GM12892 (cell line): ENCODE results near the gene PACS1.
"Not testable (repeated sequence)": the region's sequence is repeated elsewhere in the genome, so short reads cannot be mapped to it uniquely, and the experiment has no call there.

ENCODE experiments used
- DNase-seq: peaks from one replicate; pipeline ENCODE4 v3.0.0; 2011; ENCODE audit not compliant: insufficient read length
- FAIRE-seq: peaks from 2 replicates; lab custom pipeline; 2011; peaks lifted over from hg19 to GRCh38; lab: Jason Lieb, UNC
- POLR2A ChIP-seq: IDR thresholded peaks from 2 replicates; pipeline ENCODE4 v1.6.1; 2011; ENCODE audit warnings: low read depth, low read length, control low read depth
- POLR2AphosphoS5 ChIP-seq: IDR thresholded peaks from 2 replicates; pipeline ENCODE4 v1.6.1; 2011; ENCODE audit warnings: low read depth, low read length, control low read depth
- TAF1 ChIP-seq: IDR thresholded peaks from 2 replicates; pipeline ENCODE4 v1.6.1; 2011; ENCODE audit warnings: low read depth, mild to moderate bottlenecking, control low read depth, low read length, borderline replicate concordance

The PACS1 gene

DNA sequence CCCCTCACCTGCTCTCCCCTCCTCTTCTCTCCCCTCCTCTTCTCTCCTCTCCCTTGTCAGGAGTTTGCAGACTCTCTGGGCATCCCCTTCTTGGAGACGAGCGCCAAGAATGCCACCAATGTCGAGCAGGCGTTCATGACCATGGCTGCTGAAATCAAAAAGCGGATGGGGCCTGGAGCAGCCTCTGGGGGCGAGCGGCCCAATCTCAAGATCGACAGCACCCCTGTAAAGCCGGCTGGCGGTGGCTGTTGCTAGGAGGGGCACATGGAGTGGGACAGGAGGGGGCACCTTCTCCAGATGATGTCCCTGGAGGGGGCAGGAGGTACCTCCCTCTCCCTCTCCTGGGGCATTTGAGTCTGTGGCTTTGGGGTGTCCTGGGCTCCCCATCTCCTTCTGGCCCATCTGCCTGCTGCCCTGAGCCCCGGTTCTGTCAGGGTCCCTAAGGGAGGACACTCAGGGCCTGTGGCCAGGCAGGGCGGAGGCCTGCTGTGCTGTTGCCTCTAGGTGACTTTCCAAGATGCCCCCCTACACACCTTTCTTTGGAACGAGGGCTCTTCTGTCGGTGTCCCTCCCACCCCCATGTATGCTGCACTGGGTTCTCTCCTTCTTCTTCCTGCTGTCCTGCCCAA, 206.0 kb downstream of the PACS1 start:
- no peak for TF ChIP-seq POLR2A
- no peak for TF ChIP-seq TAF1
- no peak for TF ChIP-seq POLR2AphosphoS5
- FAIRE-seq: no peak
- DNase-seq: no peak

- not testable (repeated sequence) for DNase-seq, FAIRE-seq
These were observed 206.5 kb downstream of the PACS1 start for GRCh38 chr11:66276619-66277018.

GRCh38 chr11:66277064-66277463, 207.0 kb downstream of the PACS1 start:
- not testable (repeated sequence) for FAIRE-seq

DNA sequence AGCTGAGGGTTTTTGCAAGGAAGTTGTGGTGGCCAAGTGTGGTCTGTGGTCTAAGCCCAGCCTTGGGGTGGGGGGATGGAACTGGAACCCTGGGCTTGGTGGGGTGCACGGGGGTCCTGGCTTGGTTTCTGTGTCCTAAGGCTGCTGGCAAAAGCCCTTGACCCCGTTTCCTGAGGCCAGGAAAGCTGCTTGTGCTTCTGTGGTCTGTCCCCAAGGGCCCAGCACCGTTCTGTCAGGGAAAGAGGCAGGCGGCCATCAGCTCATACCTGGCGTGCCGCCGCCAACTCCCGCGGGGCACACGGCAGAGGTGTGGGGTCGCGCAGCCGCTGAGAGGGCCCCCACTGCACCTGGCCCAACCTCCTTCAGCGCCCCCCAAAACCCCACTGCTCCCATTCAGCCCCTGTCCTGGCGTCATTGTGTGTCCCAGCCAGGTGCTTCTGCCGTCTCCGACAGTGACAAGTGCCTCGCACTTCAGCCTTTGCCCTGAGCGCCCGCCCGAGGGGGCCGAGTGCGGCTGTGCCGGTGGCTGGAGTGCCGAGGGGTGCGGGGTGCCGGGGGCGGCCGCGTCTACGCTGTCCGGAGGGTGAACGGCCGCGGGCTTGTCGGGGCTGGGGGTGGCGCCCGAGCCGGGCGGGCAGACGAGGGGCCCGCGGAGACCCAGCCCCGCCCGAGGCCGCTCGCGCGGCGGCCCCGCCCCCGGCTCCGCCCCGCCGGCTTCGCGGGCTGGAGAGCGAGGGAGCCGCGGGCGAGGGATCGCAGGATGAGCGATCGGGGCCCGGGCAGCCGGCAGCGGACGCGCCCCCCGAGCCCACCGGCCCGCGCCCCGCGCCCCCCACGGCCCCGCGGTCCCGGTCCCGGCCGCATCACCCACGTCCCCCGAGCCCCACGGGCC, 207.6 kb downstream of the PACS1 start, which contains the start of gene CNIH2:
Gene CNIH2 (plus strand): TSS at position 705 of the 892 bp plus-strand sequence. CDS start 282 bp downstream, outside the sequence.
- peak; percentile 74 for DNase-seq
- peak; percentile 81 for FAIRE-seq
- no peak for TF ChIP-seq POLR2AphosphoS5
- no peak; the same call in 1 of the 2 replicates for TF ChIP-seq POLR2A
- TF ChIP-seq TAF1: no peak

More at GRCh38 chr11:66277064-66277463, 207.0 kb downstream of the PACS1 start:
- not testable (repeated sequence) for DNase-seq

DNA sequence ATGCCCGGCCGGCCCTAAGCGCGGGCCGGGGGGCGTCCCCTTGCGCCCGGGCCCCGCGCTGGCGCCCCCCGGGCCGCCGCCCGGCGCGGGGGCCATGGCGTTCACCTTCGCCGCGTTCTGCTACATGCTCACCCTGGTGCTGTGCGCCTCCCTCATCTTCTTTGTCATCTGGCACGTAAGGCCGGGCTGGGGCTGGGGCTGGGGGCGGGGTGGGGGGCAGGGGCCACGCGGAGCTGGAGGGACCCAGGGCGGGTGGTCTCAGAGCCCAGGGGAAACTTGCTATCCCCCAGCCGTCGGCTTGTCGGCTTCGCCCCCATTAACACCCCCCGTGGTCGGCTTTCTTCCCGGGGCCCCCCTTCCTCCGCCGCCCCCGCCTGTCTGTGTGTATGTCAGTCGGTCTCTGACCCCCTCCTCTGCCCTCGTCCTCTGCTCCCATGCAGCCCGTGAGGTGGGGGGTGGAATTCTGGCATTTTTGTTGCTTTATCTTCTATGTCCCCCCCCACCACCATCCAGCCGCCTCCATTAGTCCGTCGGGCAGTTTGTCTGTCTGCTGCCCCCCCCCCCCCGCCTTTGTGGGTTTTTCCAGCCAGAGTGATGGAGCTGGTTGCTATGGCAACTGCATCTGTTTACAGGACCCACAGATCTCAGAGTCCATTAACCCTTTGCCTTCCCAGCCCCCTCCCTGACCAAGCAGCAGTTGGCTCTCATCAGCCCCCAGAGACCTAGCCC, 208.5 kb downstream of the PACS1 start:
- DNase-seq (no peak), FAIRE-seq (peak; percentile 5)
- TF ChIP-seq POLR2AphosphoS5 (no peak), POLR2A (no peak; the same call in 1 of the 2 replicates), TAF1 (no peak)

DNA sequence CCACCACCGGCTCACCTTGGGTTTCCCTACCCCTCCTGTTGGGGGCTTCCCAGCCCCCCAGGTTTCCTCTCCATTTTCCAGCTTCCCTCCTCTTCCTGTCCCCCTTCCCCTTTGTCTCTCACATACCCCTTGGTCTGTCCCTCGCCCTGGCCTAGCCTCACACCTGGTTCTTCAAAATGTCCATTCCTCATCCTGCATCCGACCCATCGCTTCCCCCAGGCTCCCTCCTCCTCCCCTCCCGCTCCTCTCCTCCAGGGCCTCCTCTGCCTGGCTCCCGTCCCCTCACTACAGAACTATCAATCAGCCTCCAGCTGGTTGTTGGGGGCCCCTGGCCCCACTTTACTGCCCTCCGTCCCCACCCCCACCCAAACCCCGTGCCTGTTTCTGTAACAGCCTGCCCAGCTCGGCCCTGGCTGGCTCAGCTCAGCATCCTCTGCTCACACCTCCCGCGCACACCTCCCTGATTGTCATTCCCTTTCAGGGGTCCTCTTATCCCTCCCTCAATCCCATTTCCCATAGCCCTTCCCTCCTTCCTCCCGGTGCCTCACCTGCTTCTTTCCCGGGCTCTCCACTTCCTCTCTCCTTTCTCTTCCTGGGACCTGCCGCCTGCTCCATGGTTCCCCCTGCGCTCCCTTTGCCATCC, 209.1 kb downstream of the PACS1 start:
- TF ChIP-seq TAF1 (no peak), POLR2AphosphoS5 (no peak), POLR2A (no peak)
- FAIRE-seq (no peak), DNase-seq (no peak)

GRCh38 chr11:66280428-66280827, 210.4 kb downstream of the PACS1 start:
- TF ChIP-seq POLR2AphosphoS5 (no peak), POLR2A (no peak), TAF1 (no peak)
- FAIRE-seq: no peak
- no peak for DNase-seq

GRCh38 chr11:66281001-66281400, 210.9 kb downstream of the PACS1 start:
- DNase-seq (no peak), FAIRE-seq (no peak)
- TF ChIP-seq POLR2A (no peak), POLR2AphosphoS5 (no peak), TAF1 (no peak)

DNA sequence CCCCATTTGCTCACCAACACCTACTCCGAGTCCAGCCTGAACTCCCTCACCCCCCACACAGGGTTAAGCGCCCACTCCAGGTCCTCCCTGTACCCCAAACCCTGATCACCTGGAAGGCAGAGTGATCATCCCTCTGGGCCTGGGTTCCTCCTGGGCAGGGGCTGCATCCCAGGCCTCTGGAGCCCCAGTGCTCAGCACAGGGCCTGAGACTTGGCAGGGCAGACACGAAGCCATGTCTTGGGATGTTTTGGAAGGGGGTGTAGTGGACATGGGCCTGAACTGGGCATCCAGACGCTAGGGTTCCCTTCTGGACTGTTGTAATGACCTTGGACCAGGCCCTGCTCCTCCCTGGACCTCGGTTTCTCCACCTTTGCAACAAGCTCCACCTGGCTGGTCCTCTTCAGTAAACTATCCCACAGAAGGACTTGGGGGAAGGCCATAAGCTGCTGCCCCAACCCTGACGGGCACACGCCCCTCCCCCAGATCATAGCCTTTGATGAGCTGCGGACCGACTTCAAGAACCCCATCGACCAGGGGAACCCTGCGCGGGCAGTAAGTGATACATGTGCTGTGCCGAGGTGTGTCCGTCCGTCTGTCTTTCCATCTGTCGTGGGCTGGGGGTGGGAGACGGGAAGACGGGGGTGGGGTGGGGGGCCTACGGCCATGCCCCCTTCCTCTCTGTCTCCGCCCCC, 211.8 kb downstream of the PACS1 start:
- DNase-seq (no peak), FAIRE-seq (no peak)
- TF ChIP-seq POLR2A (no peak), POLR2AphosphoS5 (no peak; the same call in 1 of the 2 replicates), TAF1 (no peak)
